ENCODE measurements around the gene SEZ6L.

DNA sequence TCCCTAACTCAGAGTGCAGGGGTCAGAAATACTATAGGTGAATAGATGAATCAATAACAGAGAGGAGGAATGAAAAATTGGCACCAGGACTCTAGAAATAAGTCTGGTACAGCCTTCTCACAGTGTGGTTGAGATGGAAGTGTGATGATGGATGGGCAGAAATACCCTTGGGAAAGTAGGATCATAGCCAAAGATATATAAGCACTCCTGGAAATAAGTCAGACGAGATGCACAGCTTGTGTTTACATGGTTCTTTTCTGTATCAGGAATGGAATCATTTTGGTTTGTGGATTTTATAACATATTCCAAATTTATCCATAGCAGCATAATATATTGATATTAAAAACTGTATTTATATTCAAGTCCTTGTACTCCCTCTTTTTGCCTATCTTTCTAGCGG, 33.5 kb upstream of the SEZ6L start:
- TF ChIP-seq TAF1 (IDR thresholded peaks at IDR 0.05; ENCODE audit: low read depth, low read length) (no peak), POLR2AphosphoS5 (IDR thresholded peaks at IDR 0.05; ENCODE audit: low read depth, low read length) (no peak), POLR2A (IDR thresholded peaks at IDR 0.05; ENCODE audit: low read depth, low read length) (no peak), POU2F2 (IDR thresholded peaks at IDR 0.05; ENCODE audit: low read depth, low read length) (no peak), PAX5 (IDR thresholded peaks at IDR 0.05; ENCODE audit: insufficient read depth, low read length, severe bottlenecking) (no peak), SPI1 (IDR thresholded peaks at IDR 0.05; ENCODE audit: low read depth, low read length) (no peak)
